ENCODE measurements around the gene RCSD1.

GRCh38 chr1:167738158-167738557 lies 108.1 kb downstream of the RCSD1 start:
- TF ChIP-seq, protein P1, sequence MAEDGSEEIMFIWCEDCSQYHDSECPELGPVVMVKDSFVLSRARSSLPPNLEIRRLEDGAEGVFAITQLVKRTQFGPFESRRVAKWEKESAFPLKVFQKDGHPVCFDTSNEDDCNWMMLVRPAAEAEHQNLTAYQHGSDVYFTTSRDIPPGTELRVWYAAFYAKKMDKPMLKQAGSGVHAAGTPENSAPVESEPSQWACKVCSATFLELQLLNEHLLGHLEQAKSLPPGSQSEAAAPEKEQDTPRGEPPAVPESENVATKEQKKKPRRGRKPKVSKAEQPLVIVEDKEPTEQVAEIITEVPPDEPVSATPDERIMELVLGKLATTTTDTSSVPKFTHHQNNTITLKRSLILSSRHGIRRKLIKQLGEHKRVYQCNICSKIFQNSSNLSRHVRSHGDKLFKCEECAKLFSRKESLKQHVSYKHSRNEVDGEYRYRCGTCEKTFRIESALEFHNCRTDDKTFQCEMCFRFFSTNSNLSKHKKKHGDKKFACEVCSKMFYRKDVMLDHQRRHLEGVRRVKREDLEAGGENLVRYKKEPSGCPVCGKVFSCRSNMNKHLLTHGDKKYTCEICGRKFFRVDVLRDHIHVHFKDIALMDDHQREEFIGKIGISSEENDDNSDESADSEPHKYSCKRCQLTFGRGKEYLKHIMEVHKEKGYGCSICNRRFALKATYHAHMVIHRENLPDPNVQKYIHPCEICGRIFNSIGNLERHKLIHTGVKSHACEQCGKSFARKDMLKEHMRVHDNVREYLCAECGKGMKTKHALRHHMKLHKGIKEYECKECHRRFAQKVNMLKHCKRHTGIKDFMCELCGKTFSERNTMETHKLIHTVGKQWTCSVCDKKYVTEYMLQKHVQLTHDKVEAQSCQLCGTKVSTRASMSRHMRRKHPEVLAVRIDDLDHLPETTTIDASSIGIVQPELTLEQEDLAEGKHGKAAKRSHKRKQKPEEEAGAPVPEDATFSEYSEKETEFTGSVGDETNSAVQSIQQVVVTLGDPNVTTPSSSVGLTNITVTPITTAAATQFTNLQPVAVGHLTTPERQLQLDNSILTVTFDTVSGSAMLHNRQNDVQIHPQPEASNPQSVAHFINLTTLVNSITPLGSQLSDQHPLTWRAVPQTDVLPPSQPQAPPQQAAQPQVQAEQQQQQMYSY (CRISPR knock-in tag; IDR thresholded peaks at IDR 0.05): no peak
- TF ChIP-seq CTCF (IDR thresholded peaks at IDR 0.05) (no peak), RELA (CRISPR knock-in tag; IDR thresholded peaks at IDR 0.05; ENCODE audit: borderline replicate concordance) (no peak), ZNF232 (CRISPR knock-in tag; IDR thresholded peaks at IDR 0.05) (no peak), MAX (CRISPR knock-in tag; IDR thresholded peaks at IDR 0.05) (no peak), USF2 (CRISPR knock-in tag; IDR thresholded peaks at IDR 0.05) (no peak)
- TF ChIP-seq, protein P2, sequence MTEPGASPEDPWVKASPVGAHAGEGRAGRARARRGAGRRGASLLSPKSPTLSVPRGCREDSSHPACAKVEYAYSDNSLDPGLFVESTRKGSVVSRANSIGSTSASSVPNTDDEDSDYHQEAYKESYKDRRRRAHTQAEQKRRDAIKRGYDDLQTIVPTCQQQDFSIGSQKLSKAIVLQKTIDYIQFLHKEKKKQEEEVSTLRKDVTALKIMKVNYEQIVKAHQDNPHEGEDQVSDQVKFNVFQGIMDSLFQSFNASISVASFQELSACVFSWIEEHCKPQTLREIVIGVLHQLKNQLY (CRISPR knock-in tag; IDR thresholded peaks at IDR 0.05): no peak

All from WTC11 (cell line).